B cell (primary cell): ENCODE measurements around the gene MVB12B.

Experiments
- EZH2 ChIP-seq: IDR thresholded peaks from 2 replicates; pipeline ENCODE4 v1.6.1; 2012; ENCODE audit warnings: borderline replicate concordance, low read depth, mild to moderate bottlenecking, moderate library complexity, low read length; ENCODE audit not compliant: insufficient read depth, poor library complexity, severe bottlenecking
- TF ChIP-seq, protein P1 (sequence below): fragments of 200-600 bp; IDR thresholded peaks from one replicate; pipeline ENCODE4 v1.8.0; 2022; ENCODE audit warnings: antibody characterized with exemption, mild to moderate bottlenecking

GRCh38 chr9:126548312-126548711 is 221.7 kb downstream of the MVB12B start:
- TF ChIP-seq EZH2, result no peak
- TF ChIP-seq, protein P1, sequence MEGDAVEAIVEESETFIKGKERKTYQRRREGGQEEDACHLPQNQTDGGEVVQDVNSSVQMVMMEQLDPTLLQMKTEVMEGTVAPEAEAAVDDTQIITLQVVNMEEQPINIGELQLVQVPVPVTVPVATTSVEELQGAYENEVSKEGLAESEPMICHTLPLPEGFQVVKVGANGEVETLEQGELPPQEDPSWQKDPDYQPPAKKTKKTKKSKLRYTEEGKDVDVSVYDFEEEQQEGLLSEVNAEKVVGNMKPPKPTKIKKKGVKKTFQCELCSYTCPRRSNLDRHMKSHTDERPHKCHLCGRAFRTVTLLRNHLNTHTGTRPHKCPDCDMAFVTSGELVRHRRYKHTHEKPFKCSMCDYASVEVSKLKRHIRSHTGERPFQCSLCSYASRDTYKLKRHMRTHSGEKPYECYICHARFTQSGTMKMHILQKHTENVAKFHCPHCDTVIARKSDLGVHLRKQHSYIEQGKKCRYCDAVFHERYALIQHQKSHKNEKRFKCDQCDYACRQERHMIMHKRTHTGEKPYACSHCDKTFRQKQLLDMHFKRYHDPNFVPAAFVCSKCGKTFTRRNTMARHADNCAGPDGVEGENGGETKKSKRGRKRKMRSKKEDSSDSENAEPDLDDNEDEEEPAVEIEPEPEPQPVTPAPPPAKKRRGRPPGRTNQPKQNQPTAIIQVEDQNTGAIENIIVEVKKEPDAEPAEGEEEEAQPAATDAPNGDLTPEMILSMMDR, result no peak
